Upper lobe of left lung (tissue), 6 donors: ENCODE results near the gene ZNF605. TPM values are rescaled to one million over a fixed set of nuclear protein-coding genes. Genes with fewer than 3 reads are reported as not detected.
"Not testable (repeated sequence)": the region's sequence is repeated elsewhere in the genome, so short reads cannot be mapped to it uniquely, and the experiment has no call there.

ENCODE experiments used
- ATAC-seq, 2 donors: fragments of 200-7000 bp; cut with Tn5 transposase; one replicate each; pipeline ENCODE4 v1.9.1; 2022; ENCODE audit warnings: mild to moderate bottlenecking in 2 of 2, moderate library complexity in 2 of 2; ENCODE audit not compliant: low FRiP score in 2 of 2
- DNase-seq, 2 donors: peaks; one replicate each; pipeline ENCODE4 v3.0.0-alpha.2; 2019 to 2020
- H3K27ac ChIP-seq, 4 donors: fragments of 200-600 bp; sonication (generic); one replicate each; pipeline ENCODE4 v1.5.1; 2016 to 2019
- H3K27me3 ChIP-seq, 4 donors: fragments of 200-600 bp; sonication (generic); one replicate each; pipeline ENCODE4 v1.5.1; 2017 to 2019
- H3K36me3 ChIP-seq, 4 donors: fragments of 200-600 bp; sonication (generic); one replicate each; pipeline ENCODE4 v1.5.1; 2016 to 2019
- H3K4me1 ChIP-seq, 4 donors: fragments of 200-600 bp; sonication (generic); one replicate each; pipeline ENCODE4 v1.5.1; 2018 to 2019
- H3K4me3 ChIP-seq, 4 donors: fragments of 200-600 bp; sonication (generic); one replicate each; pipeline ENCODE4 v1.5.1; 2017 to 2019; ENCODE audit warnings: mild to moderate bottlenecking in 2 of 4, moderate library complexity in 1 of 4
- H3K9me3 ChIP-seq, 4 donors: fragments of 200-600 bp; sonication (generic); one replicate each; pipeline ENCODE4 v1.5.1; 2018 to 2019
- EP300 ChIP-seq, 4 donors: sonication (generic); formaldehyde crosslinking; IDR thresholded peaks; one replicate each; pipeline ENCODE4 v1.5.1; 2017; ENCODE audit warnings: antibody characterized with exemption in 4 of 4, control low read depth in 2 of 4
- POLR2A ChIP-seq, 4 donors: fragments of 450-650 bp; IDR thresholded peaks; one replicate each; pipeline ENCODE4 v1.5.1; 2016 to 2017; ENCODE audit warnings: antibody characterized with exemption in 4 of 4, mild to moderate bottlenecking in 2 of 4
- POLR2AphosphoS5 ChIP-seq, 2 donors: sonication (generic); formaldehyde crosslinking; IDR thresholded peaks; one replicate each; pipeline ENCODE4 v1.5.1; 2017; ENCODE audit warnings: antibody characterized with exemption in 2 of 2
- WGBS, 2 donors: methylation state at CpG; one replicate each; pipeline ENCODE4 v1.1.5; 2017 to 2018; 5-methylcytosine and 5-hydroxymethylcytosine counted together
- total RNA-seq, 6 donors: library from RNA; depleted of rRNA in 4 of 6; stranded (reverse); fragments of >200 nt in 4 of 6; gene quantifications; one replicate each; pipeline versions ENCODE4 v1.1.0 to v1.2.1, GENCODE V29; 2016 to 2021
- TF ChIP-seq, protein P1 (sequence below), 6 experiments: fragments of 450-650 bp in 4 of 6; fragments of 200-600 bp in 2 of 6; sonication (generic) in 2 of 6; IDR thresholded peaks; one replicate each; pipeline ENCODE4 v1.5.1; 2016 to 2019; ENCODE audit warnings: antibody characterized with exemption in 6 of 6
- donor health status: DM: no; HTN: no; CAD: no; lungs with moderate emphysema.
- donor health status: DM: no; HTN: yes; CAD: no; lungs with severe emphysema.

ZNF605 gene
- total RNA-seq, 6 donors from 2014 or later: 6.5 to 24.1 (median 9.4) TPM

- Histone ChIP-seq H3K27ac (no peak overlapping the region), H3K36me3 (peaks cover 26 to 63% (median 60%) of the 10 kb centered on the region in 4 donors), H3K4me3 (no peak overlapping the region), H3K9me3 (peaks cover 29 to 89% (median 83%) of the 10 kb centered on the region in 4 donors), H3K4me1 (no peaks in the 10 kb centered on the region), H3K27me3 (no peaks in the 10 kb centered on the region)
- WGBS, 2 donors: 97 to 98% methylated on average over 7 to 13 of the region's 13 CpGs
- ATAC-seq: no peak
- TF ChIP-seq POLR2A (IDR thresholded peaks at IDR 0.05): no peak
- no peak for TF ChIP-seq POLR2AphosphoS5 (IDR thresholded peaks at IDR 0.05)
- TF ChIP-seq EP300 (IDR thresholded peaks at IDR 0.05): no peak
- TF ChIP-seq, protein P1, sequence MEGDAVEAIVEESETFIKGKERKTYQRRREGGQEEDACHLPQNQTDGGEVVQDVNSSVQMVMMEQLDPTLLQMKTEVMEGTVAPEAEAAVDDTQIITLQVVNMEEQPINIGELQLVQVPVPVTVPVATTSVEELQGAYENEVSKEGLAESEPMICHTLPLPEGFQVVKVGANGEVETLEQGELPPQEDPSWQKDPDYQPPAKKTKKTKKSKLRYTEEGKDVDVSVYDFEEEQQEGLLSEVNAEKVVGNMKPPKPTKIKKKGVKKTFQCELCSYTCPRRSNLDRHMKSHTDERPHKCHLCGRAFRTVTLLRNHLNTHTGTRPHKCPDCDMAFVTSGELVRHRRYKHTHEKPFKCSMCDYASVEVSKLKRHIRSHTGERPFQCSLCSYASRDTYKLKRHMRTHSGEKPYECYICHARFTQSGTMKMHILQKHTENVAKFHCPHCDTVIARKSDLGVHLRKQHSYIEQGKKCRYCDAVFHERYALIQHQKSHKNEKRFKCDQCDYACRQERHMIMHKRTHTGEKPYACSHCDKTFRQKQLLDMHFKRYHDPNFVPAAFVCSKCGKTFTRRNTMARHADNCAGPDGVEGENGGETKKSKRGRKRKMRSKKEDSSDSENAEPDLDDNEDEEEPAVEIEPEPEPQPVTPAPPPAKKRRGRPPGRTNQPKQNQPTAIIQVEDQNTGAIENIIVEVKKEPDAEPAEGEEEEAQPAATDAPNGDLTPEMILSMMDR (IDR thresholded peaks at IDR 0.05): no peak
- no peak for DNase-seq
These were observed 13.5 kb downstream of the ZNF605 start for GRCh38 chr12:132942611-132943010.

- no peaks in the 10 kb centered on the region for H3K4me1 ChIP-seq
- H3K36me3 ChIP-seq: peaks cover 26 to 56% (median 54%) of the 10 kb centered on the region in 4 donors
- no peak for DNase-seq
These were observed 14.7 kb downstream of the ZNF605 start for GRCh38 chr12:132941336-132941954.

GRCh38 chr12:132940071-132940719, 15.9 kb downstream of the ZNF605 start:
- Histone ChIP-seq H3K27me3 (no peaks in the 10 kb centered on the region), H3K27ac (no peak overlapping the region), H3K4me1 (no peaks in the 10 kb centered on the region), H3K4me3 (no peak overlapping the region), H3K9me3 (peaks cover 25 to 87% (median 79%) of the 10 kb centered on the region in 4 donors), H3K36me3 (peaks cover 26 to 46% (median 43%) of the 10 kb centered on the region in 4 donors)
- DNase-seq: no peak
- WGBS, 2 donors: 96 to 98% methylated on average over 14 to 15 of the region's 15 CpGs
- TF ChIP-seq, protein P1 (IDR thresholded peaks at IDR 0.05): no peak
- no peak for TF ChIP-seq POLR2AphosphoS5 (IDR thresholded peaks at IDR 0.05)
- no peak for TF ChIP-seq POLR2A (IDR thresholded peaks at IDR 0.05)
- no peak for TF ChIP-seq EP300 (IDR thresholded peaks at IDR 0.05)
- no peak for ATAC-seq

More at GRCh38 chr12:132941336-132941954, 14.7 kb downstream of the ZNF605 start:
- H3K9me3 ChIP-seq: peaks cover 23 to 87% (median 81%) of the 10 kb centered on the region in 4 donors
- 94 to 95% methylated on average over 34 of the region's 34 CpGs for WGBS, 2 donors
- no peak for TF ChIP-seq POLR2A (IDR thresholded peaks at IDR 0.05)
- no peak for TF ChIP-seq EP300 (IDR thresholded peaks at IDR 0.05)
- TF ChIP-seq, protein P1 (IDR thresholded peaks at IDR 0.05): no peak
- TF ChIP-seq POLR2AphosphoS5 (IDR thresholded peaks at IDR 0.05): no peak
- H3K4me3 ChIP-seq: no peak overlapping the region
- no peak overlapping the region for H3K27ac ChIP-seq
- no peaks in the 10 kb centered on the region for H3K27me3 ChIP-seq
- ATAC-seq: peak in 1 of 2 donors; percentile 49

DNA sequence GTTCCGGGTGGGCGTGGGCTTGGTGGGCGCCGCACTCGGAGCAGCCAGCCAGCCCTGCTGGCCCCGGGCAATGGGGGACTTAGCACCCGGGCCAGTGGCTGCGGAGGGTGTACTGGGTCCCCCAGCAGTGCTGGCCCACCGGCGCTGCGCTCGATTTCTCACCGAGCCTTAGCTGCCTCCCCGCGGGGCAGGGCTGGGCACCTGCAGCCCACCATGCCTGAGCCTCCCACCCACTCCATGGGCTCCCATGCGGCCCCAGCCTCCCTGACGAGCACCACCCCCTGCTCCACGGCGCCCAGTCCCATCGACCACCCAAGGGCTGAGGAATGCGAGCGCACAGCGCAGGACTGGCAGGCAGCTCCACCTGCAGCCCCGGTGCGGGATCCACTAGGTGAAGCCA, 17.3 kb downstream of the ZNF605 start:
- peak in 1 of 2 donors; percentile 54 for DNase-seq
- ATAC-seq, H3K4me3 ChIP-seq, H3K27me3 ChIP-seq, H3K4me1 ChIP-seq, H3K27ac ChIP-seq: not testable (repeated sequence)
- peaks cover 16 to 38% (median 31%) of the 10 kb centered on the region in 4 donors for H3K36me3 ChIP-seq
- peaks cover 37 to 87% (median 79%) of the 10 kb centered on the region in 4 donors for H3K9me3 ChIP-seq
- WGBS, 2 donors: 100% methylated on average over 8 of the region's 25 CpGs; no CpG with 5 or more reads in 1 of the 2 donors

DNA sequence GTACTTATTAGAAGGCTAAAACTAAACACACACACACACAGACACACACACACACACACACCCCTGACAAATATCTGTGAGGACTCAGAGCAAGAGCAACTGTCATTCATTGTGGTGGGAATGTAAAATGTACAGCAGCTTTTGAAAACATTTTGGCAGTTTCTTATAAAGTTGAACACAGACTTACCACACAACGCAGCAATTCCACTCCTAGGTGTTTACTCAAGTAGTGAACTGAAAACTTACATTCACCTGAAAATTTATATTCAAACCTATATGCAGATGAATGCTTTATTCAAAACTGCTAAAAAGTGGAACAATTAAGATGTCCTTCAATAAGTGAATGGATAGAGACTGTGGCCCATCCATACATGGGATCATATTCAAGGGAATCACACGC, 18.6 kb downstream of the ZNF605 start:
- H3K27ac ChIP-seq: no peak overlapping the region
- no peaks in the 10 kb centered on the region for H3K27me3 ChIP-seq
- H3K4me3 ChIP-seq: no peak overlapping the region
- no peaks in the 10 kb centered on the region for H3K4me1 ChIP-seq
- DNase-seq: no peak
- no peak for ATAC-seq
- peaks cover 6 to 32% (median 25%) of the 10 kb centered on the region in 4 donors for H3K36me3 ChIP-seq
- TF ChIP-seq, protein P1 (IDR thresholded peaks at IDR 0.05): no peak
- TF ChIP-seq EP300 (IDR thresholded peaks at IDR 0.05): no peak
- no peak for TF ChIP-seq POLR2A (IDR thresholded peaks at IDR 0.05)
- no peak for TF ChIP-seq POLR2AphosphoS5 (IDR thresholded peaks at IDR 0.05)
- 95 to 96% methylated on average over 2 of the region's 2 CpGs for WGBS, 2 donors
- H3K9me3 ChIP-seq: peaks cover 37 to 87% (median 79%) of the 10 kb centered on the region in 4 donors

DNA sequence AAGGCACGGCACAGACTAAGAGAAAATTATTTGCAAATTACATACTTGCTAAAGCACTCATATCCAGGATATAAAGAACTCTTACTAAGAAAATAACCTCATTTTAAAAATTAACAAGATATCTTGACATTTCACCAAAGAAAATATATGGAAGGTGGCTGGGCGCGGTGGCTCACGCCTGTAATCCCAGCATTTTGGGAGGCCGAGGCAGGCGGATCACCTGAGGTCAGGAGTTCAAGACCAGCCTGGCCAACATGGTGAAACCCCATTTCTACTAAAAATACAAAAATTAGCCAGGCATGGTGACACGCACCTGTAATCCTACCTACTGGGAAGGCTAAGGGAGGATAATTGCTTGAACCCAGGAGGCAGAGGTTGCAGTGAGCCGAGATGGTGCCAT, 19.2 kb downstream of the ZNF605 start:
- Histone ChIP-seq H3K9me3 (peaks cover 34 to 87% (median 79%) of the 10 kb centered on the region in 4 donors), H3K36me3 (peaks cover under 1 to 32% (median 22%) of the 10 kb centered on the region in 4 donors)
- not testable (repeated sequence) for ATAC-seq, H3K4me3 ChIP-seq, H3K27me3 ChIP-seq, DNase-seq, H3K4me1 ChIP-seq, H3K27ac ChIP-seq
- 96 to 97% methylated on average over 8 of the region's 8 CpGs for WGBS, 2 donors
